HG03571 (cell line): ENCODE data around the gene UPF2.

Experiments used
- ATAC-seq: cut with Tn5 transposase; IDR thresholded peaks from one replicate; pipeline ENCODE4 v1.9.1; 2021; ENCODE audit not compliant: unreplicated experiment

The UPF2 gene

GRCh38 chr10:11870461-11870780, 172.2 kb downstream of the UPF2 start:
- no peak for ATAC-seq
